Activated CD8-positive, alpha-beta memory T cell treated with anti-CD3 and anti-CD28 coated beads, Interleukin-2, amount 50 U/mL, for 1 hour (primary cell): ENCODE data around the gene MAL.
"Not testable (repeated sequence)": the region's sequence is repeated elsewhere in the genome, so short reads cannot be mapped to it uniquely, and the experiment has no call there.

Experiments
- DNase-seq: peaks from one replicate; pipeline ENCODE4 v3.0.0-alpha.2; 2020; ENCODE audit errors: extremely low read depth

Gene MAL

DNA sequence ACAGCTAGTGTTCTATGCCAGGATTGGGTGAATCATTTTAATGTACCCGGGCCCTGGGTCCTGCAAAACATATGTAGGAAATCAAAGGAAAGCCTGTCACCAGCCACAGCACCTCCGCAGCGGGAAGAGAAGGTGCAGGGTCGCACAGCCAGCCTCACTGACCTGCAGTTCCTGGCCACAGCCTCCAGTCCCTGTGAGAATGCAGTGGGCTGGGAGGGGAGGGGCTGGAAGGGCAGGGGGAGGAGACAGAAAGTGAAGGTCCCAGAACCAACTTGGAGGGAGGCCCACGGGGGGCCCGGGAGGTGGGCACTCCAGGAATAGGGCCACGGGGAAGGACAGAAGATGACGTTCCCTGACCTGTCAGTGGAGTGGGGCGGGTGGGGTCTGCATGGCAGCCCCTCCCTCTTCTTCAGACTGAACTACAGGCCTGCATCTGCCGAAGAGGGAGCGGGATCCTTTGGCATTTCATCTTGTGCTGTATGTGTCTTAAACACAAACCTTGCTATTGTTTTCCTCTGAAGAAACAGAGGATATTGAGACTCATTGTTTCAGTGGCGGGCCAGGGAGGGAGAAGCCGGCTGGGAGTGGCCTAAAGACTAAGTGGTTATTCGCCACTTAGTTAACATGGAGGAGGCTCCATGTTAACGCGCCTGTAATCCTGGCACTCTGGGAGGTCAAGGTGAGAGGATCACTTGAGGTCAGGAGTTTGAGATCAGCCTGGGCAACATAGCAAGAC, 7.5 kb downstream of the MAL start:
- no peak for DNase-seq

DNA sequence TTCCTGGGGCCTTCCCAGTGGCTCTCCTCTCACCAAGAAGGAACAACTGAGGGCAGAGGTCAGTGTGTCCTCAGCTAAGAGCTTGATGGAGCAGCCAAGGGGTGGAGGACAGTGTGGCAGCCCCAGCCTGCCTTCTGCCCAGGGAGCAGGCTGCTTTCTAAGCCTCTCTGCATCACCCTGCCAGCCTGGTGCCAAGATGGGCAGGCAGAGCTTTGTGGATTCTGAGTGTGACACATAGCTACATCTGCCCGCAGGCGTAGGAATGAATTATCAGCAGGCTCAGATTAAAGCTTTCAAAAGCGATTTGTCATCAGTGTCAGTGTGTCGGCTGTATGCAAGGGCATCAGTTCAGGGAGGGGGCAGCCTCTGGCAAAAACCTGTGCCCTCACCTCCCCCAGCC, 8.7 kb downstream of the MAL start:
- no peak for DNase-seq

DNA sequence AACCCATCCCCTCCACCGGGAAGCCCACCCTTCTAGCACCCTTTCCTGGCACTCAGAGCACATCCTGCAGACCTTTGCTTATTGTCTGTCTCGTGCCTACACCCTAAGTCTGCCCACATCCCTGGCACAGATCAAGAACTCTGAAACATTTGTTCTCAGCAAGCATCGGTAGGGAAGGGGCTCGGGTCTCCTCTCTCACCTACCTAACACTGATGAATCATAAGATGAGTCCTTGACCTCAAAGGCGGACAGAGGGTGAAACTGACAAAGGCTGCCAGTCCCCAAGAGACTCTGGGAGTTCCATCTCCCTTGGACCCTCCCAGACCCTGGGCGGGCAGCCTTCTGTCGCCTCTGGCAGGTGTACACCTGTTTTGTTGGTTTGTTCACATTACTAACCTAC, 9.3 kb downstream of the MAL start:
- DNase-seq, result no peak

DNA sequence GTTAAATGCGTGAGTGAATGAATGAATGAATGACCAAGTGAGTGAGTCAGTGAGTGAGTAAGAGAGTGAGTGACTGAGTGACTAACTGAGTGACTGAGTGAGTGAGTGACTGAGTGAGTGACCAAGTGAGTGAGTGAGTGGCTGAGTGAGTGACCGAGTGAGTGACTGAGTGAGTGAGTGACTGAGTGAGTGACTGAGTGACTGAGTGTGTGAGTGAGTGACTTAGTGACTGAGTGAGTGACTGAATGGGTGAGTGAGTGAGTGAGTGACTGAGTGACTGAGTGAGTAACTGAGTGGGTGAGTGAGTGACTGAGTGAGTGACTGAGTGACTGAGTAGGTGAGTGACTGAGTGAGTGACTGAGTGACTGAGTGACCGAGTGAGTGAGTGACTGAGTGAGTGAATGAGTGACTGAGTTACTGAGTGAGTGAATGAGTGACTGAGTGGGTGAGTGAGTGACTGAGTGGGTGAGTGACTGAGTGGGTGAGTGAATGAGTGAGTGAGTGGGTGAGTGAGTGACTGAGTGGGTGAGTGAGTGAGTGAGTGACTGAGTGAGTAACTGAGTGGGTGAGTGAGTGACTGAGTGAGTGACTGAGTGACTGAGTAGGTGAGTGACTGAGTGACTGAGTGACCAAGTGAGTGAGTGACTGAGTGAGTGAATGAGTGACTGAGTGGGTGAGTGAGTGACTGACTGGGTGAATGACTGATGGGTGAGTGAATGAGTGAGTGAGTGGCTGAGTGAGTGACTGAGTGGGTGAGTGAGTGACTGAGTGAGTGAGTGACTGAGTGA, 11.3 kb downstream of the MAL start:
- DNase-seq, result no peak

DNA sequence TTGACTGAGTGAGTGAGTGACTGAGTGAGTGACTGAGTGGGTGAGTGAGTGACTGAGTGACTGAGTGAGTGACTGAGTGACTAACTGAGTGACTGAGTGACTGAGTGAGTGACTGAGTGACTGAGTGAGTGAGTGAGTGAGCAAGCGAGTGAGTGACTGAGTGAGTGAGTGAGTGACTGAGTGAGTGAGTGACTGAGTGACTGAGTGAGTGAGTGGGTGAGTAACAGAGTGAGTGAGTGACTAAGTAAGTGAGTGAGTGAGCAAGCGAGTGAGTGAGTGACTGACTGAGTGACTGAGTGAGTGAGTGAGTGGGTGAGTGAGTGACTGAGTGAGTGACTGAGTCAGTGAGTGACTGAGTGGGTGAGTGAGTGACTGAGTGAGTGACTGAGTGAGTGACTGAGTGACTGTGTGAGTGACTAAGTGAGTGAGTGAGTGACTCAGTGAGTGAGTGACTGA, 11.9 kb downstream of the MAL start:
- DNase-seq, result no peak

DNA sequence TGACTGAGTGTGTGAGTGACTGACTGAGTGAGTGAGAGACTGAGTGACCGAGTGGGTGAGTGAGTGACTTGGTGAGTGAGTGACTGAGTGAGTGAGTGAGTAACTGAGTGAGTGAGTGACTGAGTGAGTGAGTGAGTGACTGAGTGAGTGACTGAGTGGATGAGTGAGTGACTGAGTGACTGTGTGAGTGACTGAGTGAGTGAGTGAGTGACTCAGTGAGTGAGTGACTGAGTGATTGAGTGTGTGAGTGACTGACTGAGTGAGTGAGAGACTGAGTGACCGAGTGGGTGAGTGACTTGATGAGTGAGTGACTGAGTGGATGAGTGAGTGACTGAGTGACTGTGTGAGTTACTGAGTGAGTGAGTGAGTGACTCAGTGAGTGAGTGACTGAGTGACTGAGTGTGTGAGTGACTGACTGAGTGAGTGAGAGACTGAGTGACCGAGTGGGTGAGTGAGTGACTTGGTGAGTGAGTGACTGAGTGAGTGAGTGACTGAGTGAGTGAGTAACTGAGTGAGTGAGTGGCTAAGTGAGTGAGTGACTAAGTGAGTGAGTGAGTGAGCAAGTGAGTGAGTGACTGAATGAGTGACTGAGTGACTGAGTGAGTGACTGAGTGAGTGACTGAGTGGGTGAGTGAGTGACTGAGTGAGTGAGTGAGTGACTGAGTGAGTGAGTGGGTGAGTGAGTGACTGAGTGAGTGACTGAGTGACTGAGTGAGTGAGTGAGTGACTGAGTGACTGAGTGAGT, 12.5 kb downstream of the MAL start:
- DNase-seq, result not testable (repeated sequence)

DNA sequence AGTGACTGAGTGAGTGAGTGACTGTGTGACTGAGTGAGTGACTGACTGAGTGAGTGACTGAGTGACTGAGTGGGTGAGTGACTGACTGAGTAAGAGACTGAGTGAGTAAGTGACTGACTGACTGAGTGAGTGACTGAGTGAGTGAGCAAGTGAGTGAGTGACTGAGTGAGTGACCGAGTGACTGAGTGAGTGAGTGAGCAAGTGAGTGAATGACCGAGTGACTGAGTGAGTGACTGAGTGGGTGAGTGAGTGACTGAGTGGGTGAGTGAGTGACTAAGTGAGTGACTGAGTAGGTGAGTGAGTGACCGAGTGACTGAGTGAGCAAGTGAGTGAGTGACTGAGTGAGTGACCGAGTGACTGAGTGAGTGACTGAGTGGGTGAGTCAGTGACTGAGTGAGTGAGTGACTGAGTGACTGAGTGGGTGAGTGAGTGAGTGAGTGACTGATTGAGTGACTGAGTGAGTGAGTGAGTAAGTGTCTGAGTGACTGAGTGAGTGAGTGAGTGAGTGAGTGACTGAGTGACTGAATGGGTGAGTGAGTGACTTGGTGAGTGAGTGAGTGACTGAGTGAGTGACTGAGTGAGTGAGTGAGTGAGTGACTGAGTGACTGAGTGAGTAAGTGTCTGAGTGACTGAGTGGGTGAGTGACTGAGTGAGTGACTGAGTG, 13.3 kb downstream of the MAL start:
- no peak for DNase-seq

DNA sequence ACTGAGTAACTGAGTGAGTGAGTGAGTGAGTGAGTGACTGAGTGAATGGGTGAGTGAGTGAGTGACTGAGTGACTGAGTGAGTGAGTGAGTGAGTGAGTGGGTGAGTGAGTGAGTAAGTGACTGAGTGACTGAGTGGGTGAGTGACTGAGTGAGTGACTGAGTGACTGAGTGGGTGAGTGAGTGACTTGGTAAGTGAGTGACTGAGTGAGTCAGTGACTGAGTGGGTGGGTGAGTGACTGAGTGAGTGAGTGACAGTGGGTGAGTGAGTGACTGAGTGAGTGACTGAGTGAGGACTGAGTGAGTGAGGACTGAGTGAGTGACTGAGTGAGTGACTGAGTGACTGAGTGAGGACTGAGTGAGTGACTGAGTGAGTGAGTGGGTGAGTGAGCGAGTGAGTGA, 13.9 kb downstream of the MAL start:
- DNase-seq, result no peak

DNA sequence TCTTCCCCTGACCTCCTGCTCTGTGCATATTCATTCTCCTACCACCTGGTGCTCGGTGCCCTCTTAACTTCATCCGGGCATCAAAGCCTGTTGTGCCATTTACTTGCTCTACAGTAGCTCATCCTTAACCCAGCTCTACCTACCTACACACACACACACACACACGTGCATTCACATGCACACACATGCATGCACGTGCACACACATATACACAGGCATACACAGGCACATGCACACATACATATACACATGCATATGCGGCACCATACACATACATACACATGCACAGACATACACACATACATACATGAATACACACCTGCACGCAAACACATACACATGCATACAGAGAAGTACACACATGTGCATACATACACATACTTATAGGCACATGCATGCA, 14.5 kb downstream of the MAL start:
- DNase-seq, result no peak

GRCh38 chr2:95040426-95040825, 14.9 kb downstream of the MAL start:
- no peak for DNase-seq

GRCh38 chr2:95041060-95041823, 15.7 kb downstream of the MAL start:
- no peak for DNase-seq

DNA sequence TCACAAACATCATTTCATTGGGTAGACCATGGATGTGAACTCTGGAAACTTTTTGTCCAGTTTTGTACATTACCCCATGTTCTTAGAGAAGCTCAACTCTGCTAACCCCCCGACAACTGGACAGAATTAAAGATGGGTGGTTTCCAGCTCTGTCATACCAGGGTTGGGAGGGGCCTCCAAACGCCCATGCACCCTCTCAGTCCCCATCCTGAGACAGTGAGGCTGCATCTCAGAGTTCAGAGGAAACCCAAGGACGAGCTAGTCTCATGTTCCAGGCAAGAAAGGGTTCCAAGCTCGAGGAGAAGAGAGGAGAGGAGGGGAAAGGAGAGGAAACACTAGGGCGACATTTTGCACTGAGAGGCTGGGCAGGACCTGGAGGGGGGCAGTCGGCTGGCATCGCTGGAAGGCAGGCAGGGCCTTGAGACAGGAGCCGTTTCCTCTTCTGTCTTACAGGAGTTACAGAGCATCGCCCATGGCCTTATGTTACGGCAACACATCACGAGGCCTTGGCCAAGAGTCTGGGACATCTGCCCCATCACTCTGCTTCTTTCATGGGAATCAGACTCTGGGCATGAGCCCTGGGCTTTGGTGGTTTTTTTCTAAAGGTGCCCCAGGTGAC, 16.4 kb downstream of the MAL start:
- no peak for DNase-seq

GRCh38 chr2:95042472-95043271, 17.2 kb downstream of the MAL start:
- DNase-seq, result no peak

- no peak for DNase-seq
These were observed 18.0 kb downstream of the MAL start for GRCh38 chr2:95043300-95044093.

GRCh38 chr2:95044601-95045000, 19.1 kb downstream of the MAL start:
- DNase-seq, result no peak

DNA sequence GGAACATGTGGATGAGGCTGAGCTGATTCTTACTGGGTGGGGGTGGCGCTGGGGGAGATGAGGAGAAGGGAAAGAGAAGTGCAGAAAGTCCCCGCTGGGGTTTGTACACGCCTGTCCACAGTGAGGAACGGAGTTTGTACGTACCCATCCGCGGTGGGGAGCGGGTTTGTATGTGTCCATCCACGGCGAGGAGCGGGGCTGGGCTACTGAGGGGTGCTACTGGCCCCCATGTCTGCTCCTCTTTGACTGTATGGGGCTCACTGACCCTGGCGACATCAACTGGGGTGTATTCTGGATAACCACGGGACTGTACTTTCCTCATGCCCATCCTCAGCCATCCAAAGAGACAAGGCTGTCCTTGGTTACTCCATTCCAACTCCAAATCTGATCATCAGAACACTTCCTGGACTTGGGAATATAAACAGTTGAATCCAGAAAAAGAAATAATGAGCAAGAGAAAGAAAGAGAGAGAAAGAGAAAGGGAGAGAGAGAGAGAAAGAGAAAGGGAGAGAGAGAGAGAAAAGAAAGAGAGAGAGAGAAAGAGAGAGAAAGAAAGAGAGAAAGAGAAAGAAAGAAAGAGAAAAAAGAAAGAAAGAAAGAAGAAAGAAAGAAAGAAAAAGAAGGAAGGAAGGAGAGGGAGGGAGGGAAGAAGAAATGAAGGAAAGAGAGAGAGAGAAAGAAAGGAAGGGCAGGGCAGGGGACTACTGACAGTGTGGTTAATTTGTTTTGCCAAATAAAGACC, 21.0 kb downstream of the MAL start:
- no peak for DNase-seq

- DNase-seq, result no peak
These were observed 22.4 kb downstream of the MAL start for GRCh38 chr2:95047629-95048510.
